A549 (cell line): ENCODE measurements around the gene RBM14. TPM values are rescaled to one million over a fixed set of nuclear protein-coding genes. Genes with fewer than 3 reads are reported as not detected.

Source experiments
- ATAC-seq, 2 experiments: fragments of 200-7000 bp in 1 of 2; fragments of >200 bp in 1 of 2; cut with Nextera tagmentation in 1 of 2; cut with Tn5 transposase in 1 of 2; 3 replicates each; pipeline versions ENCODE4 v1.8.0 to v1.9.1; 2018 to 2020; ENCODE audit warnings: mild to moderate bottlenecking in 1 of 2, moderate library complexity in 1 of 2
- CTCF ChIA-PET: fragments of 300-600 bp; sonication (Branson Sonifier 250); formaldehyde crosslinking; extraction: SDS; loops from one replicate; lab custom pipeline; 2021; ENCODE audit warnings: antibody characterized with exemption, inconsistent platforms; lab: Yijun Ruan, JAX
- POLR2A ChIA-PET: fragments of 350-600 bp; formaldehyde crosslinking; extraction: SDS; loops from one replicate; lab custom pipeline; 2021; ENCODE audit warnings: antibody characterized with exemption, inconsistent platforms; lab: Yijun Ruan, JAX
- DNase-seq, 2 experiments: peaks; one replicate each; pipeline versions ENCODE4 v3.0.0 to v3.0.0-alpha.2; 2011 to 2016; ENCODE audit warnings: low read depth in 1 of 2, low spot score in 1 of 2
- FAIRE-seq: peaks from 2 replicates; lab custom pipeline; 2011; peaks lifted over from hg19 to GRCh38; lab: Jason Lieb, UNC
- H3K27ac ChIP-seq, 2 experiments: fragments of >200 bp; sonication (Bioruptor Twin); formaldehyde crosslinking; 3 replicates each; pipeline ENCODE4 v1.5.1; 2016 to 2017
- H3K4me1 ChIP-seq: fragments of >200 bp; sonication (Bioruptor Twin); formaldehyde crosslinking; 3 replicates; pipeline ENCODE4 v1.6.1; 2016
- H3K4me2 ChIP-seq: fragments of >200 bp; sonication (Bioruptor Twin); formaldehyde crosslinking; 3 replicates; pipeline ENCODE4 v1.6.1; 2016
- H3K4me3 ChIP-seq: fragments of >200 bp; sonication (Bioruptor Twin); formaldehyde crosslinking; 3 replicates; pipeline ENCODE4 v1.5.1; 2016
- H3K9me3 ChIP-seq: fragments of >200 bp; sonication (Bioruptor Twin); formaldehyde crosslinking; 3 replicates; pipeline ENCODE4 v1.6.1; 2016
- BCL3 ChIP-seq: fragments of >200 bp; sonication (Bioruptor Twin); formaldehyde crosslinking; IDR thresholded peaks from 3 replicates; pipeline ENCODE4 v1.6.1; 2016
- BHLHE40 ChIP-seq: IDR thresholded peaks from 2 replicates; pipeline ENCODE4 v1.6.1; 2012; ENCODE audit warnings: low read depth, low read length, inconsistent platforms
- CEBPB ChIP-seq, 2 experiments: fragments of >200 bp in 1 of 2; sonication (Bioruptor Twin) in 1 of 2; formaldehyde crosslinking in 1 of 2; IDR thresholded peaks; 2 replicates each; pipeline ENCODE4 v1.6.1; 2012 to 2016
- CHD2 ChIP-seq: fragments of 150-350 bp; IDR thresholded peaks from 2 replicates; pipeline ENCODE4 v1.6.1; 2014; ENCODE audit warnings: low read length; ENCODE audit not compliant: partially characterized antibody
- CHD4 ChIP-seq: fragments of 200-600 bp; sonication (generic); IDR thresholded peaks from 2 replicates; pipeline ENCODE4 v1.6.1; 2016; ENCODE audit warnings: antibody characterized with exemption, mild to moderate bottlenecking, borderline replicate concordance
- ELK1 ChIP-seq: fragments of 150-350 bp; IDR thresholded peaks from 2 replicates; pipeline ENCODE4 v1.6.1; 2014; ENCODE audit warnings: low read depth, mild to moderate bottlenecking, low read length
- EP300 ChIP-seq, 2 experiments: fragments of >200 bp; sonication (Bioruptor Twin); formaldehyde crosslinking; IDR thresholded peaks; 2 replicates in 1 of 2; 3 replicates in 1 of 2; pipeline ENCODE4 v1.6.1; 2016 to 2017
- FOXS1 ChIP-seq: fragments of 250-450 bp; sonication (Bioruptor Pico); IDR thresholded peaks from 2 replicates; pipeline ENCODE4 v1.5.0; 2020; ENCODE audit warnings: mild to moderate bottlenecking, moderate library complexity
- HDAC2 ChIP-seq: fragments of 200-600 bp; sonication (generic); IDR thresholded peaks from 2 replicates; pipeline ENCODE4 v1.6.1; 2016
- HOXB13 ChIP-seq: fragments of 250-450 bp; sonication (Bioruptor Pico); IDR thresholded peaks from 2 replicates; pipeline ENCODE4 v1.5.0; 2020; ENCODE audit warnings: low read depth, mild to moderate bottlenecking, moderate library complexity
- JUNB ChIP-seq: fragments of >200 bp; sonication (Bioruptor Twin); formaldehyde crosslinking; IDR thresholded peaks from 2 replicates; pipeline ENCODE4 v1.6.1; 2016
- KDM1A ChIP-seq: fragments of 200-600 bp; sonication (generic); IDR thresholded peaks from 2 replicates; pipeline ENCODE4 v1.6.1; 2016; ENCODE audit warnings: low read depth, mild to moderate bottlenecking
- KDM5A ChIP-seq: fragments of 200-600 bp; sonication (generic); IDR thresholded peaks from 2 replicates; pipeline ENCODE4 v1.6.1; 2016; ENCODE audit warnings: antibody characterized with exemption, mild to moderate bottlenecking
- MAFK ChIP-seq: fragments of 450-650 bp; IDR thresholded peaks from 2 replicates; pipeline ENCODE4 v1.6.1; 2014; ENCODE audit not compliant: partially characterized antibody
- MAX ChIP-seq: IDR thresholded peaks from 2 replicates; pipeline ENCODE4 v1.6.1; 2012
- MAZ ChIP-seq: fragments of 150-350 bp; IDR thresholded peaks from 2 replicates; pipeline ENCODE4 v1.6.1; 2014; ENCODE audit warnings: antibody characterized with exemption, low read depth, low read length, borderline replicate concordance
- MYC ChIP-seq: IDR thresholded peaks from 2 replicates; pipeline ENCODE4 v1.6.1; 2012; ENCODE audit warnings: mild to moderate bottlenecking, inconsistent platforms, low read length, improper control_type of control experiment, borderline replicate concordance
- POLR2AphosphoS2 ChIP-seq: conservative IDR thresholded peaks from 2 replicates; pipeline ENCODE4 v1.6.1; 2012; ENCODE audit warnings: low read length, improper control_type of control experiment, inconsistent platforms
- RAD21 ChIP-seq, 2 experiments: fragments of >200 bp in 1 of 2; sonication (Bioruptor Twin) in 1 of 2; formaldehyde crosslinking in 1 of 2; IDR thresholded peaks in 1 of 2; conservative IDR thresholded peaks in 1 of 2; 2 replicates in 1 of 2; 3 replicates in 1 of 2; pipeline ENCODE4 v1.6.1; 2012 to 2018; ENCODE audit warnings: inconsistent platforms in 1 of 2
- REST ChIP-seq: fragments of 200-600 bp; sonication (generic); IDR thresholded peaks from 2 replicates; pipeline ENCODE4 v1.6.1; 2016; ENCODE audit warnings: antibody characterized with exemption, mild to moderate bottlenecking, moderate library complexity
- RFX5 ChIP-seq: fragments of 450-650 bp; IDR thresholded peaks from 2 replicates; pipeline ENCODE4 v1.7.1; 2014; ENCODE audit warnings: antibody characterized with exemption, mild to moderate bottlenecking, moderate library complexity
- TFCP2L1 ChIP-seq: fragments of 250-450 bp; sonication (Bioruptor Pico); IDR thresholded peaks from 2 replicates; pipeline ENCODE4 v1.5.0; 2021; ENCODE audit warnings: mild to moderate bottlenecking
- USF2 ChIP-seq: fragments of 450-650 bp; IDR thresholded peaks from 2 replicates; pipeline ENCODE4 v1.6.1; 2014; ENCODE audit warnings: antibody characterized with exemption
- ZC3H11A ChIP-seq: fragments of 450-650 bp; IDR thresholded peaks from 2 replicates; pipeline ENCODE4 v1.6.1; 2014; ENCODE audit warnings: antibody characterized with exemption, mild to moderate bottlenecking
- WGBS: methylation state at CpG from one replicate; pipeline ENCODE4 v1.1.6; 2017; ENCODE audit errors: missing lambda C conversion rate; 5-methylcytosine and 5-hydroxymethylcytosine counted together
- polyA plus RNA-seq, 4 experiments: library from polyadenylated mRNA; depleted of rRNA in 3 of 4; stranded (reverse); fragments of >200 nt; fragmentation: RNase III in 1 of 4; extraction: RNeasy Plus Mini Kit Qiagen cat#74134 plus additional on column Dnase treatment in 1 of 4; gene quantifications; 2 replicates in 3 of 4; 3 replicates in 1 of 4; pipeline ENCODE4 v1.2.3, GENCODE V29; 2011 to 2017
- TF ChIP-seq, protein P1 (sequence below): IDR thresholded peaks from 2 replicates; pipeline ENCODE4 v1.6.1; 2012; ENCODE audit warnings: low read depth, borderline replicate concordance

Gene RBM14
- polyA plus RNA-seq, 2 of the 4 experiments (the other 2 are of a cell fraction), result 33.0 to 103 TPM

DNA sequence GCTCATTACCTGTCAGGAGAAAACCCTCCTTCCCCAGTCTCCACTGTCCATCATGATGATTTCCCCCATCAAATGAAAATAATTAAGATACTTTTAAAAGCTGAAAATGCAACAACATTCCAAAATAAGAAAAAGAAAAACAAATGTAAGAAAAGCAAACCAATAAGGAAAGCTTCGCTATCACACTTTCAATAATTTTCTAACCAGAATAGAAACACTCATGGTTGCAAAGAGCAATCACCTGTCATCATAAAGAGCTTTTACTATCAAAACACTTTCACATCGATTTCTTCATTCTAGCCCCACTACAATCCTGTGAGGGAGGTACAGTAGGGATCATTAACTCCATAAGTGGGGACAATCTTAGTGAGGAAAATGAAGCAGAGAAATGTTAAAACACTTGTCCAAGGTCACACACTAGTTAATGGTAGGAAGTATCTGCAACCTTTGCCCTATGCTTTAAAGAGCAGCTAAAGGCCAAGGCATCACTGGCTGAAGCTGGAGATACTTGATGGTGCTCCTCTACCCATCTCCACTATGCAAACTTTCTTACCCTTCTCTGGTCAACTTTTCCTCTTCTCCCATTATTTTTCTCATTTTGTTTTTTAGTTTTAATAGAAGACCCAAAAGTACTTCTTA lies 58.7 kb downstream of the RBM14 start:
- no peak overlapping the region for H3K4me3 ChIP-seq
- H3K27ac ChIP-seq, result no peak overlapping the region
- no peak for TF ChIP-seq FOXS1 (CRISPR knock-in tag)
- TF ChIP-seq JUNB, result no peak
- TF ChIP-seq RAD21 (conservative IDR thresholded peaks at IDR 0.05 in 1 of 2, IDR thresholded peaks at IDR 0.05 in 1 of 2), result no peak
- no peak for TF ChIP-seq USF2
- TF ChIP-seq CEBPB (IDR thresholded peaks at IDR 0.05), result no peak
- TF ChIP-seq REST, result no peak
- TF ChIP-seq HOXB13 (CRISPR knock-in tag), result no peak
- TF ChIP-seq KDM5A, result no peak
- no peak for TF ChIP-seq POLR2AphosphoS2
- no peak for TF ChIP-seq RFX5
- TF ChIP-seq MYC, result no peak
- FAIRE-seq (no peak), DNase-seq (no peak), ATAC-seq (no peak)
- H3K9me3 ChIP-seq, result no peaks in the 10 kb centered on the region
- 62% methylated on average over 2 of the region's 2 CpGs for WGBS
- ChIA-PET CTCF (interaction anchor here (0.9 to 1.3 kb wide), 2 partner anchors 14 to 21 kb away, joined by 3 read pairs; no protein-coding TSS in a partner anchor), POLR2A (no interaction called here)
- H3K4me2 ChIP-seq, result peak overlapping the region; percentile 70; the same call in 1 of the 3 replicates
- peaks cover 26% of the 10 kb centered on the region for H3K4me1 ChIP-seq

DNA sequence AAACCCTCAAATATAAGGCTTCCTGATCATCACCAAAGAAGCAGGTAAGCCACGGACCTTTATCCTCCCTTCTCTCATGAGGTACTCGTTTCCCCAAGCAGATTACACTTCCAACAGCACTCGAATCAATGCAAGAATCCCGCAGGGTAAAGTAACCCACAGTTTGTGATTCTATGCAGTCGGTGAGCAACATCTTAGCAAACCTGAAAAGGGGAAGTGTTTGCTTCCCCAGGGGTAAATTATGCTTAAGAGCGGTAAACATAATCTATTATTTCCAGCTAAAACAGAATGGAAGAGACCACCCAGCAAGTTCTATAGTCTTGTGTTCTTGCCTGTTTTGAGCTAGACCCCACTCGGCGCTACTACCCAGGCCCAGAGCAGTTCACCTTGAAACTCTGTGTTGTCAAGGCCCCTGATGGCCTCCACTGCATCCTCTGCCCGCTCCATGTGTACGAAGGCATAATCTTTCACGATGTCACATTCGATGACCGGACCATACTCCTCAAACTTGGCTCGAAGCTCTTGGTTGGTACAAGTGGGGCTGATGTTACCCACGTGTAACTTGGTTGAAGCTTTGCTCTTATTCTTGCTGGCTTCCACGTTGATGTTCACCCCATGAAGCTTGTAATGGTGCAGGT lies 60.0 kb downstream of the RBM14 start:
- ChIA-PET POLR2A (interaction anchor here (2.5 to 2.6 kb wide), 2 partner anchors 70 to 196 kb away, joined by 10 to 17 read pairs; partner anchors contain the start of gene DPP3), CTCF (interaction anchor here (0.6 to 5.7 kb wide), 7 partner anchors 39 to 288 kb away, joined by 3 to 63 read pairs (median 7); partner anchors contain the start of genes CCDC87, CCS and MRPL11)
- no peak overlapping the region; the same call in 2 of the 3 replicates for H3K4me3 ChIP-seq
- H3K9me3 ChIP-seq, result no peaks in the 10 kb centered on the region
- WGBS, result 92% methylated on average over 16 of the region's 16 CpGs
- peaks cover 26% of the 10 kb centered on the region for H3K4me1 ChIP-seq
- peak overlapping the region; percentile 70 for H3K4me2 ChIP-seq
- H3K27ac ChIP-seq, result no peak overlapping the region
- DNase-seq (no peak), FAIRE-seq (no peak), ATAC-seq (no peak)
- no peak for TF ChIP-seq TFCP2L1 (CRISPR knock-in tag)
- TF ChIP-seq, protein P1, sequence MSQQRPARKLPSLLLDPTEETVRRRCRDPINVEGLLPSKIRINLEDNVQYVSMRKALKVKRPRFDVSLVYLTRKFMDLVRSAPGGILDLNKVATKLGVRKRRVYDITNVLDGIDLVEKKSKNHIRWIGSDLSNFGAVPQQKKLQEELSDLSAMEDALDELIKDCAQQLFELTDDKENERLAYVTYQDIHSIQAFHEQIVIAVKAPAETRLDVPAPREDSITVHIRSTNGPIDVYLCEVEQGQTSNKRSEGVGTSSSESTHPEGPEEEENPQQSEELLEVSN, result no peak
- no peak for TF ChIP-seq ELK1
- TF ChIP-seq HDAC2, result no peak
- TF ChIP-seq BHLHE40, result no peak
- no peak for TF ChIP-seq MAFK
- TF ChIP-seq MAX, result no peak
- TF ChIP-seq EP300 (IDR thresholded peaks at IDR 0.05), result no peak
- no peak for TF ChIP-seq BCL3
- no peak for TF ChIP-seq ZC3H11A
- no peak for TF ChIP-seq CHD2
- TF ChIP-seq MYC, result no peak
- no peak for TF ChIP-seq MAZ
- no peak for TF ChIP-seq KDM1A
- no peak for TF ChIP-seq CHD4
